Fibroblast of lung (primary cell): Measurements from ENCODE around the gene PPFIBP1.

ENCODE experiments used
- EZH2 ChIP-seq: IDR thresholded peaks from 2 replicates; pipeline ENCODE4 v1.5.1; 2012; ENCODE audit warnings: low read length, control low read depth, mild to moderate bottlenecking; ENCODE audit errors: missing control alignments
- TF ChIP-seq, protein P1 (sequence below), 2 donors: IDR thresholded peaks in 1 of 2; conservative IDR thresholded peaks in 1 of 2; 1 replicate in 1 of 2; 2 replicates in 1 of 2; pipeline ENCODE4 v1.5.1; 2011 to 2012; ENCODE audit warnings: low read length in 2 of 2, control low read depth in 1 of 2, inconsistent platforms in 1 of 2, low read depth in 1 of 2, mild to moderate bottlenecking in 1 of 2

DNA sequence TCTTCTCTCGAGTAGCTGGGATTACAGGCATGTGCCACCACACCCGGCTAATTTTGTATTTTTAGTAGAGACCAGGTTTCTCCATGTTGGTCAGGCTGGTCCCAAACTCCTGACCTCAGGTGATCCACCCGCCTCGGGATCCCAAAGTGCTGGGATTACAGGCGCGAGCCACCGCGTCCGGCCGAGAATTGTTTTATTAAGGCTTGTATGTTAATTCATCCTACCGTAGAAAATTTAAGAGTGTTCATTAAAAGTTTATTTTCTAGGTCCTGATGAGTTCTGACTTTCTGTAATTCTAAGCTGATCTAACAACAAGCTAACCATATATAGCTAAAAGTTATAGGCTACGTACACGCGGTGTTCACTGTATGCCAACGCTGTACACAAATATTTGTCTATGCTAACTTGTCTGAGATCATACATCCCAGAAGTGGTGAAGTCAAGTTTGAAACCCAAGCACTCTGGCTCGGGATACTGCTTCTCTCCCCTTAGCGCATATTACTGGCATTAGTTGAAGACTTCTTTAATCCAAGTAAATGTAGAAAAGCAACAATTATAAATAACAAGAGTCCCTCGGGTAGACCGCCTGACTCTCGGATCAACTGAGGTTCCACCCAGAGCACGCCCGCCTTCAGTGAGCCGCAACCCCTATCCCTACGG, 186.1 kb downstream of the PPFIBP1 start:
- TF ChIP-seq, protein P1, sequence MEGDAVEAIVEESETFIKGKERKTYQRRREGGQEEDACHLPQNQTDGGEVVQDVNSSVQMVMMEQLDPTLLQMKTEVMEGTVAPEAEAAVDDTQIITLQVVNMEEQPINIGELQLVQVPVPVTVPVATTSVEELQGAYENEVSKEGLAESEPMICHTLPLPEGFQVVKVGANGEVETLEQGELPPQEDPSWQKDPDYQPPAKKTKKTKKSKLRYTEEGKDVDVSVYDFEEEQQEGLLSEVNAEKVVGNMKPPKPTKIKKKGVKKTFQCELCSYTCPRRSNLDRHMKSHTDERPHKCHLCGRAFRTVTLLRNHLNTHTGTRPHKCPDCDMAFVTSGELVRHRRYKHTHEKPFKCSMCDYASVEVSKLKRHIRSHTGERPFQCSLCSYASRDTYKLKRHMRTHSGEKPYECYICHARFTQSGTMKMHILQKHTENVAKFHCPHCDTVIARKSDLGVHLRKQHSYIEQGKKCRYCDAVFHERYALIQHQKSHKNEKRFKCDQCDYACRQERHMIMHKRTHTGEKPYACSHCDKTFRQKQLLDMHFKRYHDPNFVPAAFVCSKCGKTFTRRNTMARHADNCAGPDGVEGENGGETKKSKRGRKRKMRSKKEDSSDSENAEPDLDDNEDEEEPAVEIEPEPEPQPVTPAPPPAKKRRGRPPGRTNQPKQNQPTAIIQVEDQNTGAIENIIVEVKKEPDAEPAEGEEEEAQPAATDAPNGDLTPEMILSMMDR (conservative IDR thresholded peaks at IDR 0.05 in 1 of 2, IDR thresholded peaks at IDR 0.05 in 1 of 2; ENCODE audit: low read depth in 1 of 2, low read length in 2 of 2), result no peak
- TF ChIP-seq EZH2, result no peak
